ENCODE data around the gene PLEKHA5. TPM values are rescaled to one million over a fixed set of nuclear protein-coding genes. Genes with fewer than 3 reads are reported as not detected.
A peak's percentile ranks its signal among the peaks of the same experiment; 100 is the strongest.
"Not testable (repeated sequence)": the region's sequence is repeated elsewhere in the genome, so short reads cannot be mapped to it uniquely, and the experiment has no call there.

PLEKHA5 gene
- total RNA-seq, 1 donor from 2014 or later = 49.1 TPM

- DNase-seq = no peak
Measured at GRCh38 chr12:19203539-19204506, 74.3 kb downstream of the PLEKHA5 start.

DNA sequence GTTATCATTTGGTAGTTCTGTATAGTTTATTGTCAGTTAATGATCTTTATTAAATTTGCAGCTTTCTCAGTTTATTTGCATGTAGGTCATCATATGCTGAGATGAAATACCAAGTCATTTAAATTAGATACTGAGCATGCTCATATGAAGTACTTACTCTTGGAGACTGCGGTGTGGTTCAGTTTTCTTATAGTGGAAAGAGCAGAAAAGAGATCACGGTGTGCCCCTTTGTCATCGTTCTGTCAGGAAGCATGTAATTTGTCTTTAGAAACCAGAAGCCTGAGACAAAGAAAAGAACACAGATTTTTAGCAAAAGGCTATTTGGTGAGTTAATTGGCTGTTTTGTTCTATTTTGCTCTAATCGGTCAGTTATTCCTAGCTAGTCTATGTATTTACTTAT, 75.6 kb downstream of the PLEKHA5 start:
- DNase-seq = no peak

GRCh38 chr12:19206493-19207077, 77.1 kb downstream of the PLEKHA5 start:
- DNase-seq = no peak

DNA sequence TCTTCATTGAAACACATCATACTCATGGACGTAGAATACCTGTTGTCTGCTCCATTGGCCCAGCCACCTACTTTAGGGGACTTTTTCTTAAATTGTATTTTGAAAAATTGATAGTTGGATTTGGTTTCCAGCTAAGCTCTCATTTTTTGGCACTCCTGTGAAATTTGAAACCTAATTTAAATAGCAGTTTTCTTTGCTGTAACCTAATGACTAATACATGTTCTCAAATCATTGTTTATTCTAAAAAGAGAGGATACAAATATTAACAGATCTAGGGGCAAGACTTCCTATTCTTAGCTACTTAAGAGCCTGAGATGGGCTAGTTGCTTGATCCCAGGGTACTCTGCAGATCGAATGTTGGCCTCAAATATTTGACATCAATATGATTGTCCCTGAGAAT, 78.9 kb downstream of the PLEKHA5 start:
- no peak for DNase-seq

GRCh38 chr12:19209661-19210060, 80.1 kb downstream of the PLEKHA5 start:
- DNase-seq = no peak

DNA sequence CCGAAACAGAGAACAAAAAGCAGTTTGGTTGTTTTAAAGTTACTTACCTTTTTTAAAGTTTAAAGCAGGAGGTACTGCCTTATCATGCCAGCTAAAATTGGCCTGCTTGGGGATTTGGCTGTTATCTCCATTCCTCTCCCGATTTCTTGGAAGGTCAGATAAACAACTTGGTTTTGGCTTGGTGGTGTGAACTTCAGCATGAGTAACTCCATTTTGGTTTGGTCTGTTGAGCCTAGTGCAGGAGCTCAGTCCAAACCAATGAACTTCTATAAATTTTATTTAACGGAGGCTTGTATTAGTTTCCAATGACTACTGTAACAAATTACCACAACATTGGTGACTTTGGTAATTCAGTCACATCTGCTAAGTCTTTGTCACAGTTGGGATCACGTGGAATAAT, 82.3 kb downstream of the PLEKHA5 start:
- DNase-seq = no peak

DNA sequence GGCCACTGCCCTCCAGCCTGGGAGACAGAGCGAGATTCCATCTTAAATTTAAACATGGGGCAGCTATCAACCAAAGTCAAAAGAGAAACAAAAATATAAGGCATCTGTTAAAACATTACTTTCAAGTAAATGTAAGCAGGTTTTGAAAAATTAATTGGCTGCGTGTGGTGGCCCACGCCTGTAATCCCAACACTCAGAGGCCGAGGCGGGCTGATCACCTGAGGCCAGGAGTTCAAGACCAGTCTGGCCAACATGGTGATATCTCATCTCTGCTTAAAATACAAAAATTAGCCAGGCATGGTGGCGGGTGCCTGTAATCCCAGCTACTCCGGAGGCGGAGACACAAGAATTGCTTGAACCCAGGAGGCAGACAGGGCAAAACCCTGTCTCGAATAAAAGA, 82.7 kb downstream of the PLEKHA5 start:
- no peak for DNase-seq

GRCh38 chr12:19214020-19214419, 84.5 kb downstream of the PLEKHA5 start:
- DNase-seq = no peak

DNA sequence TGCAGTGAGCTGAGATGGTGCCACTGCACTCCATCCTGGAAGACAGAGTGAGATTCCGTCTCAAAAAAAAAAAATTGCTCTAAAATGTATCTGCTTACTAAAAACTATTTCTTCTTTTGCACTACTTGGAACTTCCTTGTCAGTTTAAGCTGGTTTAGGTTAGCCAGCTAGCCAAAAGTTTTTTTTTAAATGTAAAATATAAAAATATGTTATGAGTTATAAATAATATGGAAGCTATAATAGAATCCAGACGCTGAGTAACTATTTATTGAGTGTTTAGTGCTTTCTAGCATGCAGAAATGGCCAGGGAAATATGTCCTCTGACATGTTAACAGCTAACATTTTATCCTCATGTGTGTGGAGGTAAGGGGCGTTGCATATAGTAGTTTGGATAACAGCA, 85.6 kb downstream of the PLEKHA5 start:
- DNase-seq = peak; percentile 71

GRCh38 chr12:19217446-19217845, 87.9 kb downstream of the PLEKHA5 start:
- DNase-seq = no peak

GRCh38 chr12:19220205-19220604, 90.7 kb downstream of the PLEKHA5 start:
- no peak for DNase-seq

DNA sequence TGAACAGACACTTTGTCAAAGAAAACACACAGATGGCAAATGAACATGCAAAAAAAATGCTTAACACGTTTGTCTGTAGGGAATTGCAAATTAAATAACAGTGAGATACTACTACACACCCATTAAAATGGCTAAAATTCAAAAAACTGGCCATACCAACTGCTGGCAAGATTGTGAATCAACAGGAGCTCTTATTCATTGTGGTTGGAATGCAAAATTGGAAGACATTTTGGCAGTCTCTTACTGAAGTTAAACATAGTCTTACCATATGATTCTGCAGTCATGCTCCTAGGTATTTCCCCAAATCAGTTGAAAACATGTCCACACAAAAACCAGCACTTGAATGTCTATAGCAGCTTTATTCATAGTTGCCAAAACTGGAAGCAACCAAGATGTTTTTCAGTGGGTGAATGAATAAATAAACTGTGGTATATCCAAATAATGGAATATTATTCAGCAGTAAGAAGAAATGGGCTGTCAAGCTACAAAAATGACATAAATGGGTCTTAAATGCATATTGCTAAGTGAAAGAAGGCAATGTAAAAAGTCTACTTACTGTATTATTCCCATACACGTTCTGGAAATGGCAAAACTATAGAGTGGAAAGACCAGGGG, 91.4 kb downstream of the PLEKHA5 start:
- no peak for DNase-seq

GRCh38 chr12:19222558-19222957, 93.0 kb downstream of the PLEKHA5 start:
- peak; percentile 41 for DNase-seq

- DNase-seq = no peak
Measured at GRCh38 chr12:19223018-19223417, 93.5 kb downstream of the PLEKHA5 start.

GRCh38 chr12:19223695-19224094, 94.2 kb downstream of the PLEKHA5 start:
- DNase-seq = peak; percentile 36

GRCh38 chr12:19224746-19225145, 95.2 kb downstream of the PLEKHA5 start:
- no peak for DNase-seq

DNA sequence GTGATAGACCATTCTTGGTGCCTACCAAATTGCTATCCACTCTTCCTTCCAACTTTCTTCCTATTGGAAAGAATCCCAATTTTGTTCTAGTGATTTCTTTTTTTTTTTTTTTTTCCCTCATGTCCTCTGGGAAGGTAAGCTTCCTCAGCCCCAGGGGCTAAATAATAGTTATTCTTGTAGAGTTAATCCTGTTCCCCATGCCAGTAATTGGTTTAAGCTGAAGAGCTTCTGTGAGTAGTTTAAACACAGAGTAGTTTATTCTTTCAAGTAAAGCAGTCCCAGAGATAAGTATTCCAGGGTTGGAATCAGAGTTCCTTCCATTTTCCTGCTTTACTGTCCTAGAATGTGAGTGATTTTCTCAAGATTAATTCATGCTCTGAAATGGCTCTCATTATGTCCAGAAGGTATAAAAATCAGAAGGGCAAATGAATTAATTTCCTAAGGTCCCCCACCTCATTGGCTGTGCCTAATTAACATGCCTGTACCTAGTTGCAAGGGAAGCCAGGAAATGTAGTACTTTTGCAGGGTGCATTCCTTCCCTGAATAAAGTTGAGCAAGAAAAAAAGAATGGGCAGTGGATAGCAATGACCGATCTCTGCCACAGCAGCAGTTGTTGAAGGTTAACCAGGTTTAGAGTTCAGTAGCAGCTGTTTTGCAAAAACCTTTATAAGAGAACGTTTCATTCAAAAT, 97.8 kb downstream of the PLEKHA5 start:
- no peak for DNase-seq

DNA sequence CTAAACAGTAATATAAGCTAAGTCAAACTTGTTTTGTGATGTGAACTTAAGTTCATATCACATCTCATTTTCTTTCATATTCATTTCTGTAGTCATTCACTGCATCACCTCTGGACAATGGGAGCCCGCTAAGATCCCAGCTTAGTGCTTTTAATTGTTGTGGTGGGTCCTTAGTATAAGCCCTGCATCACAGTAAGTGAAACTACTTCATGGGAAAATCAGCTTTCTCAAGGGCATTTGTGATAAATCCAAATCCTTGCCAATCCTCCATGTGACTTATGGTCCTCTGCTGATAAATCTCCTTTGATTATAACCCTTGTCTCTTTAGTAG, 98.3 kb downstream of the PLEKHA5 start:
- DNase-seq = no peak

DNA sequence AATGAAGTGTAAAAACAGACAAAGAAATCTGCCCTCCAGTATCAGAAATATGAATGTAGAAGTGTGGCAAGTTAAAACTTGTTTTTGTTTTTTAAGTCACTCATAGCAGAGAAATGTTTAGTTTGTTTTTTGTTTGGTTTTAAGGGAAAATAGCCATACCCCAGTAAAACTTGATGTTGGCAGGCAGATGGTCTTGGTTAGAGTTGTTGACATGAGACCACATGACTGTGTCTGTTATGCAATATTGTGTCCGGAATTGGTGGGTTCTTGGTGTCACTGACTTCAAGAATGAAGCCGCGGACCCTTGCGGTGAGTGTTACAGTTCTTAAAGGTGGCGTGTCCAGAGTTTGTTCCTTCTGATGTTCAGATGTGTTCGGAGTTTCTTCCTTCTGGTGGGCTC, 99.5 kb downstream of the PLEKHA5 start:
- not testable (repeated sequence) for DNase-seq

- DNase-seq = no peak
Measured at GRCh38 chr12:19230299-19230866, 100.8 kb downstream of the PLEKHA5 start.

DNA sequence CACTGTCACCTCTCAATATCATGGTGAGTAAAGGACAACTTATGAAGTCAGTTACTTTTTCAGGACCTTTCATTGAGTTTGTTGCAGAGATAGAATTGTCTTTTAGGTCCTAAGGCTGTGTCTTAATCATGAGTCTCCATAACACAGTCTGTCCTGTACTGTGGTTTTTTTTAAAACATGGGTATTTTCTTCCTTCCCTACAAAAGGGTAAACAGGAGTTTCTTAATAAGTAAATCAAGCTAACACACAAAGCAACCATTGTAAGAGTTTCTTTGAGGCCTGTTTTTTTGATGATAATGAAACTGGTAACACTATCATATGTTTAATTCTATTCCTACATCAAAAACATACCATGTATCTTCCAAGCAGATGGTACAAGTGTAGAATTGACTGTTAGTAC, 101.4 kb downstream of the PLEKHA5 start:
- no peak for DNase-seq

GRCh38 chr12:19234171-19234704, 104.7 kb downstream of the PLEKHA5 start:
- DNase-seq = peak; percentile 42

Measured in skin of body (tissue), 2 donors.